T-helper 2 cell treated with Interferon-gamma antibody and Interleukin-4, amounts not matched to agents 100 ng/mL and 5 ng/mL, for 36 hours (primary cell): ENCODE measurements around the gene CYTL1. TPM values are rescaled to one million over a fixed set of nuclear protein-coding genes. Genes with fewer than 3 reads are reported as not detected.

Experiments used
- intact Hi-C: fragments of 100-400 bp; cut with micrococcal nuclease; formaldehyde crosslinking; loops from one replicate; pipeline ENCODE4 v1.15.1; 2023
- total RNA-seq: library from RNA; stranded (reverse); gene quantifications from 2 replicates; pipeline ENCODE4 v1.2.3, GENCODE V29; 2022

Gene CYTL1
- total RNA-seq, 1 donor from 2014 or later: not detected

GRCh38 chr4:4974727-4975126 lies 44.5 kb downstream of the CYTL1 start:
- intact Hi-C loops: no loop called here

GRCh38 chr4:4971796-4972195 lies 47.5 kb downstream of the CYTL1 start:
- intact Hi-C loops: no loop called here

- intact Hi-C loops: no loop called here
Observed at GRCh38 chr4:4969298-4969697, 50.0 kb downstream of the CYTL1 start.

- intact Hi-C loops: no loop called here
Observed at GRCh38 chr4:4968161-4968725, 51.0 kb downstream of the CYTL1 start.

Other genes with a start within 250 kb of the CYTL1 start
- not detected in 2 replicates for gene MSX1, start 159.8 kb downstream of the CYTL1 start, total RNA-seq
- gene STK32B, start 32.0 kb upstream of the CYTL1 start, total RNA-seq: not detected in 2 replicates